Renal cortical epithelial cell (primary cell): ENCODE measurements around the gene PRSS35. TPM values are rescaled to one million over a fixed set of nuclear protein-coding genes. Genes with fewer than 3 reads are reported as not detected.
A peak's percentile ranks its signal among the peaks of the same experiment; 100 is the strongest.
"Not testable (repeated sequence)": the region's sequence is repeated elsewhere in the genome, so short reads cannot be mapped to it uniquely, and the experiment has no call there.

ENCODE experiments used
- DNase-seq: peaks from one replicate; pipeline ENCODE4 v3.0.0-alpha.2; 2011; ENCODE audit warnings: low read depth
- total RNA-seq: library from RNA; depleted of rRNA; stranded (reverse); fragments of >200 nt; gene quantifications from 2 replicates; pipeline ENCODE4 v1.2.3, GENCODE V29; 2014

The PRSS35 gene
- total RNA-seq, 1 donor from 2014 or later = 5.0 TPM

DNA sequence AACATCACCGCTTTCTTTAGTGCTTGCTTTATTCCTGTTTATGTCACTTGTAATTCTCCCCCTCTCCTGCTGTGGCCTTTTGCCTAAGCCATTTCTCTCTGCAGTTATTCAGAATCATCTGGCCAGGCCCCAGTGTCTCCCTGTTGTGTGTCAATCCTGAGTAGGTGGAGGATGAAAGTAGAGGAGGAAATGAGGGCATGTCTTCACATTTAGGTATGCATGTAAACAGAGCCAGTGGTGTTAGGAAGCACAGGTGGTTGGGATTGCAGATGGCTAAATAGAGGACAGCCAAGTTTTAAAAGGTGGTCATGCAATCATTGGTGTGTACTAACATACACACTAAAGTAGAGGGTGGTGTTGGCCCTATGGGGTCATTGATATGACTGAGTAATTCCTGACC lies 5.2 kb downstream of the PRSS35 start:
- DNase-seq = no peak

DNA sequence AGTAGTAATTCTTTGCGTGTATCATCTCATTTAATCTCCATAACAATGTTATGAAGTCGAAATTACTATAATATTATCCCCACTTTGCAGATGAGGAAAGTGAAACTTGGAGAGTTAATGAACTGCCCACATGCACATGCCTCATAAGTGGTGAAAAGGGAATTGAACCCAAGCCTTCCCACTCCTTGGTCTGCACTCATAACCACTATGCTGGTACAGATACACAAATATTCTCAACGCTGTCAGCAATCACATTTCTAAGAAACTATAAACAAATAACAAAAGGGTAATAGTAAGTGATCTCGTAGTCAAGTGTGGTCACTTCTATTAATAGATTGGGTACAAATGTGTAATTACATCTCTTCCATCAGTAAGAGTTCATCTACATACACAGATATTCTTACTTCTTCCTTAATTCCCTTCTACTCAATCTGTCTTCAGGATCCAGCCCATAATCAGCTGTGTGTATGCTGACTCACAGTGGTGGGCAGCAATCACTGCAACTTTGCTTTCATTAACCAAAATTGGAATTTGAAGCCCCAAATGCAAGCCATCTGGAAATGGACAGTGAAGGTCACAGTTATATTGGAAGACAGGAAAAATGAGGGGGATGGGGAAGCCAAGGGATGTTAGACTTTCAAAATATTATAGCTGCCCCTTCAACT lies 6.6 kb downstream of the PRSS35 start:
- DNase-seq = no peak

DNA sequence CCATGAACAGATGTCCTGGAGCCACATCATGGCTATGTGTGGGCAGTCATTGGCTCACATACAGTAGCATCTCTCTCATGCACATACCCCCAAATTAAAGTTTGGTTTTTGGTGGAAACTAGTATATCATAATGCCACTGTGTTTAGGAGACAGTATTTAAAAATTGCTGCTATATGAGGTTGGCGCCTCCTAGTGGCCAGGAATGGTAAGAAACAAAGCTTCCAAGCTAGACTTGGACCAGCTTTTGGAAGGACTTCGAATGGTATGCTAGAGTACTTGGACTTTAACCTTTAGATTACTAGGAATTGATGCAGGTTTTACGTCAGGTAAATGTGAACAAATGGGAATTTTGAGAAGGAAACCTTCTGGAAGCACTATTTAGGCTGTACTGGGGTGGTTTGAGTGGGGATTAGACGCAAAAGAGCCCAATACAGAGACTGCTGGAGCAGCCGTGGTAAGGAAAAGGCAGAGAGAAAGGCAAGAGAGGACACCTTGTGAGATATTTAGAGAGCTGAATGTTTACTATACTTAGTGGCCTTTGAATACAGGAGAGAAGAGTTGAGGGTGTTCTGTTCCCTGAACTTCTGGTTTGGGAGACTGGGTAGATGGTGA lies 23.8 kb downstream of the PRSS35 start:
- DNase-seq = peak; percentile 49

GRCh38 chr6:83536647-83537589 lies 24.6 kb downstream of the PRSS35 start:
- no peak for DNase-seq

DNA sequence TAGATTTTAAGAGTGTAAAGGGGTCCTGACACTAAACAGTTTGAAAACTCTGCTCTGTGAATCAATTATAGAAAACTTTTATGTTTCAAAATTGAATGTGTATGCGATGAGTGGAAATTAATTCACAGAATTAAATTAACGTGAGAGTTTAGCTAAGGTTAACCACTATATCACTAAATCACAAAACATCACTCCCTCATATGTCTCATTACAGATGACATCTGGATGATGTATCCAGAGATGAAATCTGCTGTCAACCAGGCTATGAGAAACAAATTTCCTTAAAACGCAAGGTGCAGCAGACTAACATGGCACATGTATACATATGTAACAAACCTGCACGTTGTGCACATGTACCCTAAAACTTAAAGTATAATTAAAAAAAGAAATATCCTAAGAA lies 27.3 kb downstream of the PRSS35 start:
- DNase-seq = no peak

DNA sequence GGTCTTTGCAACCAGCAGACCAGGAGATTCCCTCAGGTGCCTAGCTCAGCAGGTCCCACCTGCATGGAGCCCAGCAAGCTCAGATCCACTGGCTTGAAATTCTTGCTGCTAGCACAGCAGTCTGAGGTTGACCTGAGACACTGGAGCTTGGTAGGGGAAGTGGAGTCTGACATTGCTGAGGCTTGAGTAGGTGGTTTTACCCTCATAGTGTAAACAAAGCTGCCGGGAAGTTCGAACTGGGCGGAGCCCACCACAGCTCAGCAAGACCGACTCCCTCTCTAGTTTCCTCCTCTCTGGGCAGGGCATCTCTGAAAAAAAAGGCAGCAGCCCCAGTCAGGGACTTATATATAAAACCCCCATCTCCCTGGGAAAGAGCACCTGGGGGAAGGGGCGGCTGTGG lies 34.3 kb downstream of the PRSS35 start:
- peak; percentile 49 for DNase-seq

DNA sequence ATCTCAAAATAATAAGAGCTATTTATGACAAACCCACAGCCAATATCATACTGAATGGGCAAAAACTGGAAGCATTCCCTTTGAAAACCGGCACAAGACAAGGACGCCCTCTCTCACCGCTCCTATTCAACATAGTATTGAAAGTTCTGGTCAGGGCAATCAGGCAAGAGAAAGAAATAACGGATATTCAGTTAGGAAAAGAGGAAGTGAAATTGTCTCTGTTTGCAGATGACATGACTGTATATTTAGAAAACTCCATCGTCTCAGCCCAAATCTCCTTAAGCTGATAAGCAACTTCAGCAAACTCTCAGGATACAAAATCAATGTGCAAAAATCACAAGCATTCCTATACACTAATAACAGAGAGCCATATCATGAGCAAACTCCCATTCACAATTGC lies 38.1 kb downstream of the PRSS35 start:
- DNase-seq = not testable (repeated sequence)

- DNase-seq = not testable (repeated sequence)
These were observed 39.4 kb downstream of the PRSS35 start for GRCh38 chr6:83551748-83552147.

DNA sequence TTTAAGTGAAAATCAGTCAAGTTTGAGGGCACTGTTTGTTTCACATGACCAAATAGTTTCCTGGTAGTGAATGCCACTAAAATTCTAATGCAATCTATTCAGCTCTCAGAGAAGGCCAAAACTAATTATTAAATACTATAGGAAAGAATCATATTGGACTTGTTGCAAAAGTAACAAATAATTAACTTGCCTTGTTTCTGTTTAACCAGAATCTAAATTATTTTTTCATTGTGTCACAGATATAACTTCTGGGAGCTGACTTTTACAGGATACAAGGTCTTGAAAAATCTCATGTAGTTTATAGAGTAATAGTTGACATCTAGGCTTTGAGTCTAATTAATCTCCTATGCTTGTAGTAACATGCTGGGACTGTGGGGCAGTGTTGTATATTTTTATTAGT lies 44.5 kb downstream of the PRSS35 start:
- peak; percentile 73 for DNase-seq

DNA sequence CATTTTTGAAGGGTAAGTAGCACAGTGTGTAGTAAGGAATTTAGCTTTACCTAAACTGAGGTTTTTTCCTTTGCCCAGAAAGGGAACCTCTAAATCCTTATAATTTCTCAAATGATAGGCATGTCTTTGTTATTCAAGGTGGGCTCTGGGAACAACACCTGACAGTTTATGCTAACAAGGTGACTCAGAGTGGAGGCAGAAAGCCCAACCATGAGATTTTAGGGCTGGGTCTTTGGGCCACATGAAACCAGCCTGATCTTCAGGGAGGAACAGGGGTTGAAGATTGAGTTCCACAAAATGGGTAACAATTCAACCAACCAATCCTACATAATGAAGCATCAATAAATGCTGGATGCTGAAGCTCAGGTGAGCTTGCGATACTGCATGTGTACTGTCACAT lies 46.6 kb downstream of the PRSS35 start:
- peak; percentile 9 for DNase-seq

- DNase-seq = not testable (repeated sequence)
These were observed 59.4 kb downstream of the PRSS35 start for GRCh38 chr6:83571663-83572185.

DNA sequence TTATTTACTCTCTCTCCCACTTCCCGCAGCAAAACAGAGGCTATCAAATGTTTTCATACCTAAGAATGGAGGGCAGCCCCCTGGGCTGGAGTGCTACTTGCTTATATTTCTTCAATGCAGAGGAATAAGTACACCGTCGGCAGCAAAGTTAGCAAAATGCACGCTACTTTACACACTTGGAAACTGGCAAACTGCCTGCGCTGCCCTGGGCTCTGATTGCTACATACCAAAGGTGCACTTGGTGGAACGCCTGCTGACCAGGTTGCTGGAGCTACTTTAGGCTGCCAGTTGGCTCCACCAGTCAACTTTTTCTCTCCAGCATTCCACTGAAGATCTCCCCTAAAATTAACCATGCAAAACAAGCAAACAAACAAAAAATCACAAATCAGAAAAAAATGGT lies 62.4 kb downstream of the PRSS35 start:
- DNase-seq = peak; percentile 83

Other genes starting within 250 kb of the PRSS35 start
- 21.7 and 45.3 TPM in 2 replicates for gene ME1, start 81.5 kb upstream of the PRSS35 start, total RNA-seq
- gene SNAP91, start 196.6 kb downstream of the PRSS35 start, total RNA-seq = 0.10 TPM in 1 of 2 replicates, not detected in the other